Mesendoderm (in vitro differentiated cells): ENCODE results near the gene PPP1R9A.

Source experiments
- DNase-seq: peaks from one replicate; pipeline ENCODE4 v3.0.0; 2013
- H2AK5ac ChIP-seq: 2 replicates; pipeline ENCODE4 v1.6.1; 2013; ENCODE audit warnings: low read length, inconsistent platforms
- H2BK120ac ChIP-seq: 2 replicates; pipeline ENCODE4 v1.6.1; 2013; ENCODE audit warnings: low read depth, mild to moderate bottlenecking, low read length, moderate library complexity, mixed read lengths
- H2BK15ac ChIP-seq: replicated peaks from 2 replicates; pipeline ENCODE4 v1.6.1; 2013; ENCODE audit warnings: low read depth, mild to moderate bottlenecking, moderate library complexity
- H2BK5ac ChIP-seq: 2 replicates; pipeline ENCODE4 v1.6.1; 2013; ENCODE audit warnings: low read length, inconsistent platforms
- H3K18ac ChIP-seq: 2 replicates; pipeline ENCODE4 v1.6.1; 2013; ENCODE audit warnings: mild to moderate bottlenecking, low read length, mixed read lengths
- H3K23ac ChIP-seq: one replicate; pipeline ENCODE4 v1.6.1; 2013; ENCODE audit warnings: low read length
- H3K27ac ChIP-seq: 2 replicates; pipeline ENCODE4 v1.5.1; 2013; ENCODE audit warnings: low read depth, mild to moderate bottlenecking, inconsistent platforms, low read length, moderate library complexity
- H3K27me3 ChIP-seq: 2 replicates; pipeline ENCODE4 v1.6.1; 2013; ENCODE audit warnings: low read length, control low read depth, mild to moderate bottlenecking, inconsistent platforms; ENCODE audit not compliant: insufficient read depth, poor library complexity
- H3K36me3 ChIP-seq: 2 replicates; pipeline ENCODE4 v1.6.1; 2013; ENCODE audit warnings: low read length, inconsistent platforms; ENCODE audit not compliant: control insufficient read depth, insufficient read depth
- H3K4ac ChIP-seq: one replicate; pipeline ENCODE4 v1.6.1; 2013; ENCODE audit warnings: low read depth, mild to moderate bottlenecking, low read length, moderate library complexity
- H3K4me1 ChIP-seq: 2 replicates; pipeline ENCODE4 v1.6.1; 2013; ENCODE audit warnings: low read depth, low read length, inconsistent platforms; ENCODE audit not compliant: control insufficient read depth
- H3K4me2 ChIP-seq: 2 replicates; pipeline ENCODE4 v1.6.1; 2013; ENCODE audit warnings: low read length
- H3K4me3 ChIP-seq: 2 replicates; pipeline ENCODE4 v1.5.1; 2013; ENCODE audit warnings: mild to moderate bottlenecking, low read length
- H3K56ac ChIP-seq: one replicate; pipeline ENCODE4 v1.6.1; 2013; ENCODE audit warnings: low read length
- H3K79me1 ChIP-seq: 2 replicates; pipeline ENCODE4 v1.6.1; 2013; ENCODE audit warnings: low read length, inconsistent platforms
- H3K79me2 ChIP-seq: 2 replicates; pipeline ENCODE4 v1.6.1; 2013; ENCODE audit warnings: mild to moderate bottlenecking, low read length; ENCODE audit not compliant: control insufficient read depth, insufficient read depth
- H3K9ac ChIP-seq: 2 replicates; pipeline ENCODE4 v1.6.1; 2013; ENCODE audit warnings: low read length, inconsistent platforms
- H4K5ac ChIP-seq: one replicate; pipeline ENCODE4 v1.6.1; 2013; ENCODE audit warnings: low read length
- H4K8ac ChIP-seq: one replicate; pipeline ENCODE4 v1.6.1; 2013; ENCODE audit warnings: low read depth, mild to moderate bottlenecking, control low read depth, low read length, moderate library complexity
- WGBS: extraction: QIAGEN DNeasy Blood & Tissue Kit; methylation state at CpG from one replicate; pipeline ENCODE4 v1.1.7; 2013; ENCODE audit warnings: low lambda C conversion rate, missing lambda C conversion rate; ENCODE audit not compliant: insufficient coverage; ENCODE audit errors: extremely low coverage; 5-methylcytosine and 5-hydroxymethylcytosine counted together

PPP1R9A gene

GRCh38 chr7:95201727-95202126 is 294.3 kb downstream of the PPP1R9A start:
- Histone ChIP-seq H4K5ac (no peak overlapping the region), H3K23ac (no peak overlapping the region), H3K79me2 (no peaks in the 10 kb centered on the region), H3K79me1 (no peaks in the 10 kb centered on the region), H2BK15ac (no peak overlapping the region), H3K27ac (no peak overlapping the region), H2AK5ac (no peak overlapping the region), H2BK5ac (no peak overlapping the region), H3K56ac (no peak overlapping the region), H4K8ac (no peak overlapping the region), H3K4ac (no peak overlapping the region), H3K9ac (no peak overlapping the region), H3K36me3 (no peaks in the 10 kb centered on the region), H3K27me3 (no peaks in the 10 kb centered on the region), H2BK120ac (no peak overlapping the region), H3K4me2 (no peak overlapping the region), H3K4me1 (no peaks in the 10 kb centered on the region), H3K4me3 (no peak overlapping the region), H3K18ac (no peak overlapping the region)
- no peak for DNase-seq

GRCh38 chr7:95204618-95205017 is 297.2 kb downstream of the PPP1R9A start:
- H3K79me1 ChIP-seq: no peaks in the 10 kb centered on the region
- H3K79me2 ChIP-seq: no peaks in the 10 kb centered on the region

GRCh38 chr7:95205665-95206225 is 298.4 kb downstream of the PPP1R9A start:
- WGBS: no CpG with 5 or more reads among the region's 1 CpG
- DNase-seq: no peak

More at GRCh38 chr7:95204618-95205017, 297.2 kb downstream of the PPP1R9A start:
- no peak for DNase-seq
- Histone ChIP-seq H3K4ac (no peak overlapping the region), H2AK5ac (no peak overlapping the region), H4K8ac (no peak overlapping the region), H2BK120ac (no peak overlapping the region), H2BK5ac (no peak overlapping the region), H3K4me1 (no peaks in the 10 kb centered on the region), H3K36me3 (no peaks in the 10 kb centered on the region), H2BK15ac (no peak overlapping the region), H3K27me3 (no peaks in the 10 kb centered on the region), H3K23ac (no peak overlapping the region), H3K4me2 (no peak overlapping the region), H3K4me3 (no peak overlapping the region), H3K56ac (no peak overlapping the region), H3K9ac (no peak overlapping the region), H4K5ac (no peak overlapping the region), H3K18ac (no peak overlapping the region), H3K27ac (no peak overlapping the region)
- WGBS: 100% methylated on average over 2 of the region's 6 CpGs

GRCh38 chr7:95209276-95209675 is 301.9 kb downstream of the PPP1R9A start:
- Histone ChIP-seq H4K8ac (no peak overlapping the region), H3K56ac (no peak overlapping the region), H4K5ac (no peak overlapping the region), H3K79me1 (no peaks in the 10 kb centered on the region), H3K18ac (no peak overlapping the region), H3K27ac (no peak overlapping the region), H3K4me3 (no peak overlapping the region), H3K79me2 (no peaks in the 10 kb centered on the region), H3K4me1 (no peaks in the 10 kb centered on the region), H2BK15ac (no peak overlapping the region), H3K4me2 (no peak overlapping the region), H3K36me3 (no peaks in the 10 kb centered on the region), H3K23ac (no peak overlapping the region), H2BK120ac (no peak overlapping the region), H2BK5ac (no peak overlapping the region), H3K4ac (no peak overlapping the region), H3K9ac (no peak overlapping the region), H3K27me3 (no peaks in the 10 kb centered on the region), H2AK5ac (no peak overlapping the region)
- no peak for DNase-seq
- no CpG with 5 or more reads among the region's 2 CpGs for WGBS

More at GRCh38 chr7:95205665-95206225, 298.4 kb downstream of the PPP1R9A start:
- H3K27me3 ChIP-seq: no peaks in the 10 kb centered on the region
- no peak overlapping the region for H2BK15ac ChIP-seq
- no peaks in the 10 kb centered on the region for H3K4me1 ChIP-seq
- H3K79me1 ChIP-seq: no peaks in the 10 kb centered on the region
- H3K9ac ChIP-seq: no peak overlapping the region
- no peak overlapping the region for H2BK5ac ChIP-seq
- H3K36me3 ChIP-seq: no peaks in the 10 kb centered on the region
- H4K5ac ChIP-seq: no peak overlapping the region
- no peak overlapping the region for H3K56ac ChIP-seq
- no peak overlapping the region for H3K4me2 ChIP-seq
- H2BK120ac ChIP-seq: no peak overlapping the region
- no peak overlapping the region for H3K18ac ChIP-seq
- no peak overlapping the region for H3K23ac ChIP-seq
- H3K27ac ChIP-seq: no peak overlapping the region
- no peak overlapping the region for H4K8ac ChIP-seq
- H3K4me3 ChIP-seq: no peak overlapping the region
- no peak overlapping the region for H2AK5ac ChIP-seq
- H3K79me2 ChIP-seq: no peaks in the 10 kb centered on the region
- H3K4ac ChIP-seq: no peak overlapping the region

- H3K27ac ChIP-seq: no peak overlapping the region
- H3K27me3 ChIP-seq: no peaks in the 10 kb centered on the region
- H3K4me1 ChIP-seq: no peaks in the 10 kb centered on the region
- H2AK5ac ChIP-seq: no peak overlapping the region
- H2BK15ac ChIP-seq: no peak overlapping the region
- H3K79me1 ChIP-seq: no peaks in the 10 kb centered on the region
- H3K36me3 ChIP-seq: no peaks in the 10 kb centered on the region
- WGBS: no CpG with 5 or more reads among the region's 2 CpGs
- no peak overlapping the region for H3K4me3 ChIP-seq
- H3K9ac ChIP-seq: no peak overlapping the region
- no peak overlapping the region for H3K23ac ChIP-seq
- H4K8ac ChIP-seq: no peak overlapping the region
- no peak overlapping the region for H4K5ac ChIP-seq
- no peaks in the 10 kb centered on the region for H3K79me2 ChIP-seq
- no peak overlapping the region for H3K4me2 ChIP-seq
- H3K4ac ChIP-seq: no peak overlapping the region
- no peak overlapping the region for H2BK5ac ChIP-seq
- no peak overlapping the region for H3K56ac ChIP-seq
- DNase-seq: no peak
- H2BK120ac ChIP-seq: no peak overlapping the region
- no peak overlapping the region for H3K18ac ChIP-seq
Measured at GRCh38 chr7:95209788-95210187, 302.4 kb downstream of the PPP1R9A start.

- Histone ChIP-seq H2AK5ac (no peak overlapping the region), H3K23ac (no peak overlapping the region), H3K79me1 (no peaks in the 10 kb centered on the region), H2BK15ac (no peak overlapping the region), H3K9ac (no peak overlapping the region), H3K56ac (no peak overlapping the region), H3K18ac (no peak overlapping the region), H3K4me3 (no peak overlapping the region), H3K27ac (no peak overlapping the region), H2BK120ac (no peak overlapping the region), H4K8ac (no peak overlapping the region), H3K79me2 (no peaks in the 10 kb centered on the region), H3K36me3 (no peaks in the 10 kb centered on the region), H3K4me2 (no peak overlapping the region), H3K4me1 (no peaks in the 10 kb centered on the region), H3K27me3 (no peaks in the 10 kb centered on the region), H4K5ac (no peak overlapping the region), H2BK5ac (no peak overlapping the region), H3K4ac (no peak overlapping the region)
- WGBS: no CpG with 5 or more reads among the region's 2 CpGs
- no peak for DNase-seq
Measured at GRCh38 chr7:95213148-95213547, 305.8 kb downstream of the PPP1R9A start.
